Colonic mucosa (tissue), 4 donors: ENCODE data around the gene DHCR7. TPM values are rescaled to one million over a fixed set of nuclear protein-coding genes. Genes with fewer than 3 reads are reported as not detected.

ENCODE experiments used
- DNase-seq: peaks from one replicate; pipeline ENCODE4 v3.0.0-alpha.2; 2020
- H3K27ac ChIP-seq: fragments of 200-600 bp; one replicate; pipeline ENCODE4 v1.8.0; 2021
- H3K27me3 ChIP-seq: fragments of 200-600 bp; one replicate; pipeline ENCODE4 v1.8.0; 2021
- H3K36me3 ChIP-seq: fragments of 200-600 bp; one replicate; pipeline ENCODE4 v1.8.0; 2021
- H3K4me1 ChIP-seq: fragments of 200-600 bp; one replicate; pipeline ENCODE4 v1.8.0; 2021; ENCODE audit warnings: mild to moderate bottlenecking
- H3K4me3 ChIP-seq: fragments of 200-600 bp; one replicate; pipeline ENCODE4 v1.8.0; 2021
- H3K9ac ChIP-seq, 2 donors: one replicate each; pipeline ENCODE4 v1.7.0; 2013; ENCODE audit warnings: control low read depth in 2 of 2, low read depth in 2 of 2, low read length in 2 of 2
- H3K9me3 ChIP-seq: fragments of 200-600 bp; one replicate; pipeline ENCODE4 v1.8.0; 2021
- CTCF ChIP-seq: fragments of 200-600 bp; IDR thresholded peaks from one replicate; pipeline ENCODE4 v1.8.0; 2022; ENCODE audit warnings: antibody characterized with exemption, mild to moderate bottlenecking
- intact Hi-C: fragments of 100-400 bp; cut with DNase I; formaldehyde crosslinking; loops from one replicate; pipeline ENCODE4 v1.14.1; 2022
- total RNA-seq, 2 donors: library from RNA; stranded (reverse); fragmentation: NEBNext Ultra II Directional in 1 of 2; extraction: Animal tissue kit (Norgen Biotek cat#: 25700) in 1 of 2; gene quantifications; one replicate each; pipeline ENCODE4 v1.2.1, GENCODE V29; 2021
- donor health status: healthy.
- donor health status: DM: no; HTN: no; CAD: no.
- donor health status: DM: no; HTN: no; CAD: no.

Gene DHCR7
- total RNA-seq, 2 donors from 2014 or later = 75.3 to 163 TPM

DNA sequence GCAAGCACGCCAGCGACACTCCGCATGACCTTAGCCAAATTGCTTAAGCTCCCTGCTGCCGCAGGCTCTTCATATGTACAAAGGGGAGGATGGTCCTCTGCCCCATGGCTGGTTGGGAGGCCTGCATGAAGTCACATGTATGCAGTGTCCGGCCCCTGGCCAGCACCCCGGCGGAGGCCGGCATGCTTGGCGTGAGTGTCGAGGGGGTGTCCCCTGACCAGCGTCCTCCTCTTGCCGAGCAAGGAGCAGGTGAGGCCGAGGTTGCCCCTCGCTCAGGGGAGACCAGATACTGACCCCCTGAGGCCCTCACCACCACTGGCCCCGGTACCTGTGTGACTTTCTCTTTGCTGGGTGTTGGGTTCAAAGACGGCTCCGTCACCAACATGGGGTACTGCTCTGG, 50.2 kb downstream of the DHCR7 start:
- no peak overlapping the region for H3K4me3 ChIP-seq
- no peaks in the 10 kb centered on the region for H3K4me1 ChIP-seq
- H3K9ac ChIP-seq = no peak overlapping the region
- TF ChIP-seq CTCF = no peak
- DNase-seq = no peak
- H3K36me3 ChIP-seq = no peaks in the 10 kb centered on the region
- H3K27ac ChIP-seq = no peak overlapping the region
- intact Hi-C loops = no loop called here
- H3K9me3 ChIP-seq = no peaks in the 10 kb centered on the region
- no peaks in the 10 kb centered on the region for H3K27me3 ChIP-seq

DNA sequence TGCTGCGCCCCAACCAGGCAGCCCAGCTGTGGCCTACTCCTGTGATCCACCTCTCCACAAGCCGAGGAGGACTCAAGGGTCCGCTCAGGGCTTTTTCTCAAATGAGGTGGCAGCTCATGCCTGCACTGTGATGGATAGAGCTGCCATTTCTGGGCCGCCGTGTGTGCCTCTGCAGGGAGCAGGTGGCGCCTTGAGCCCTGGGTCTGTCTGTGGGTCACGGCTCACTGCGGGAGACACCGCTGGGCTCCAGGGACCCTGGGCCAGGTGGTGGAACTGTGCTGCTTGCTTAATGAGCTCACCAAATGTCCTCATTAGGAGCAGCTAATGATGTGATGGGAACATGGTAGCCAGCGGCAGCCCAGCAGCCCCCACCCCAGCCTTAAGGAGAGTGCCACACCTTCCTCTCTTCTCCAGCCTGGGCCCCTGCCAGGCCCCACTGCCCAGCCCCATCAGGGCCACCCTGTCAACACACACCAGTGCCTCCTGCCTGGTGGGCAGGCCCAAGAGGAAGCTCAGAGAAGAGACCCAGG, 50.8 kb downstream of the DHCR7 start:
- TF ChIP-seq CTCF = no peak
- no peak for DNase-seq
- H3K4me1 ChIP-seq = no peaks in the 10 kb centered on the region
- H3K9me3 ChIP-seq = no peaks in the 10 kb centered on the region
- no peak overlapping the region for H3K9ac ChIP-seq
- no peak overlapping the region for H3K27ac ChIP-seq
- intact Hi-C loops = no loop called here
- no peaks in the 10 kb centered on the region for H3K27me3 ChIP-seq
- no peak overlapping the region for H3K4me3 ChIP-seq
- no peaks in the 10 kb centered on the region for H3K36me3 ChIP-seq

GRCh38 chr11:71396548-71397123, 51.6 kb downstream of the DHCR7 start:
- Histone ChIP-seq H3K4me1 (no peaks in the 10 kb centered on the region), H3K9ac (no peak overlapping the region), H3K27ac (no peak overlapping the region), H3K4me3 (no peak overlapping the region), H3K9me3 (no peaks in the 10 kb centered on the region), H3K36me3 (no peaks in the 10 kb centered on the region), H3K27me3 (no peaks in the 10 kb centered on the region)
- DNase-seq = no peak
- intact Hi-C loops = no loop called here
- no peak for TF ChIP-seq CTCF

DNA sequence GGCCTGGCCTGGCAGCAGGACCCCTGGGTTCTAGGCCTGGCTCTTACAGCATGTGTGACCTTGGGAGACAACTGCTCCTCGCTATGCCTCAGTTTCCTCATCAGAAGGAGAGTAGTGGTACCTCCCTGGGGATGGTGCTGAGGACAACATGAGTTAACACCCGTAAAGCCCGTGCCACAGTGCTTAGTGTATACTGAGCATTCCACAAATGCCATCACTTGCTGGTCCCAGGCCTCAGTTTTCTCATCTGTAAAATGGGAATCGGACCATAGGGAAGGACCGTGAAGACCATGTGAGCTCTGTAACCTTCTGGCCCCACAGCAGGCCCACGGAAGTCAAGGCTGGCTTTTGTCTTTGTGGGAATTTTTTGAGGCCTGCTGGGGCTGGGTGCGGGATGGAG, 52.4 kb downstream of the DHCR7 start:
- H3K36me3 ChIP-seq = no peaks in the 10 kb centered on the region
- H3K4me3 ChIP-seq = no peak overlapping the region
- no peak overlapping the region for H3K9ac ChIP-seq
- no peaks in the 10 kb centered on the region for H3K4me1 ChIP-seq
- DNase-seq = no peak
- intact Hi-C loops = no loop called here
- no peaks in the 10 kb centered on the region for H3K27me3 ChIP-seq
- no peaks in the 10 kb centered on the region for H3K9me3 ChIP-seq
- TF ChIP-seq CTCF = no peak
- H3K27ac ChIP-seq = no peak overlapping the region

DNA sequence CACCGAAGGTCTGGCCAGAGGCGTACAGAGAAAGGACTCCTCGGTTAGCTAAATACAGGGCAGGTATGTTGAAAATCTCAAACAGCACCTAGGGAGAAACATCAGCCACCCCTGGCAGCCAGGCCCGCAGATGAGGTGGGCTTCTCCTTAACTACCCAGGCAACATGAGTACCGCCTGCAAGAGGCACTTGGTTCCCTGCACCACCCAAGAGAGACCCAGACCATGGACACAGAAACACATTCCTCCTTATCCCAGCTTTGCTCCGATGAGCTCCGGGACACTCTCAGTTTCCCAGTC, 53.0 kb downstream of the DHCR7 start:
- Histone ChIP-seq H3K9me3 (no peaks in the 10 kb centered on the region), H3K36me3 (no peaks in the 10 kb centered on the region), H3K4me3 (no peak overlapping the region), H3K9ac (no peak overlapping the region), H3K27me3 (no peaks in the 10 kb centered on the region), H3K4me1 (no peaks in the 10 kb centered on the region), H3K27ac (no peak overlapping the region)
- TF ChIP-seq CTCF = no peak
- no peak for DNase-seq
- intact Hi-C loops = no loop called here
